ENCODE data around the gene JMJD1C. TPM values are rescaled to one million over a fixed set of nuclear protein-coding genes. Genes with fewer than 3 reads are reported as not detected.

The JMJD1C gene
- total RNA-seq, 1 donor from 2014 or later: 68.7 TPM

DNA sequence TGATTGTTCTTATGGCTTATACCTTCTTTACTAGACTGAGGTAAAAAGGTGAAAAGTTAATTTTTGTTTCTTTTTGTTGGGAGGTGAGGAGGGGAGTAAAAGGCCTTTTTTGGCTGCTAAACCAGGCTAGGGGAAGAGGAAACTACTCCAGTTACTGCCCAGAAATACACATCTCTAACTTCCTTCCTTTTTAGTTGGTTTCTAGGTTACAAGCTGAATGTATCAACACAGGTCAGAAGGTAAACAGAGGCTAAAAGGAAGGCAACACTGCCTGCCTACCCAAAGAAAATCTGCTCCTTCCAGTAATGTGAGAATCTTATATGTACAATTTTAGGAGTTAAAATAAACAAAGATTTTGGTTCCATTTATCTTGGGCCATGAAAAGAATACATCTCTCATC, 192.2 kb downstream of the JMJD1C start:
- Mint-ChIP-seq H3K9me3 (no peaks in the 10 kb centered on the region), H3K27ac (ENCODE audit: unreplicated experiment) (no peak overlapping the region), H3K36me3 (ENCODE audit: low read depth) (no peaks in the 10 kb centered on the region), H3K27me3 (ENCODE audit: low read depth) (no peaks in the 10 kb centered on the region), H3K4me3 (no peak overlapping the region), H3K4me1 (peaks cover 14% of the 10 kb centered on the region)
- DNase-seq (ENCODE audit: low read depth, low spot score): no peak
- no peak for TF ChIP-seq CTCF (conservative IDR thresholded peaks at IDR 0.05)

DNA sequence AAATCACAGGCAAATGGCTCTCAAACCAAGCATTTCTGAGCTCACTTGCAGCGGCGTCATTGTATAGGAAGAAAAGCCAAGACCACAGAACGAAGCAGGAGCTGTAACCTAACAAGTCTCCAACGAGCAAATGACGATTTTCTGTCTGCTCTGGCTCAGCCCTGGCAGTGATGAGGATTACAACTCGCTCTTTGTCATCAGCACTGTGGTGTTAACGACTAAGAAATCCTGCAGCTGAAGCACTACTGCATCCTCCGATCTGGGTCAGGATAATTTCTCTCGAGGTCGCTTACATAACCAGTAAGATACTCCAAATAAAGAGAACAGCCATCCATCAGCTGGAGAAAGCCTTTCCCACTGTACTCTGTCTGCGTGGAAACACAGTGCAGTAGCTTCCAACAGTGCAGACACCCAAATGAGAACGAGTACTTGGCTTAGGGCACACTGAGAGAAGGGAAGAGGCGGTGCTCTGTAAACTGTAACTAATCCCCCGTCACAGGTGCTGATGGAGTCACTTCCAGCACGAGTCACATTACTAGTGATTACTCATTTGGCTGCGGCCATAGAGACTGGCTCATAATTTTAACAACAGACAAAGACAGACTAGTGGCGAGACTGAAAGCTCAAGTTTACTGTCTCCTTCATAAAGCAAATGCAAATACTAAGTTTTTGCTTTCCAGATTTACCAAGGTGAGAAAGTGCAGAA, 196.8 kb downstream of the JMJD1C start:
- Mint-ChIP-seq H3K4me1 (peaks cover 38% of the 10 kb centered on the region), H3K36me3 (ENCODE audit: low read depth) (no peaks in the 10 kb centered on the region), H3K9me3 (no peaks in the 10 kb centered on the region)

DNA sequence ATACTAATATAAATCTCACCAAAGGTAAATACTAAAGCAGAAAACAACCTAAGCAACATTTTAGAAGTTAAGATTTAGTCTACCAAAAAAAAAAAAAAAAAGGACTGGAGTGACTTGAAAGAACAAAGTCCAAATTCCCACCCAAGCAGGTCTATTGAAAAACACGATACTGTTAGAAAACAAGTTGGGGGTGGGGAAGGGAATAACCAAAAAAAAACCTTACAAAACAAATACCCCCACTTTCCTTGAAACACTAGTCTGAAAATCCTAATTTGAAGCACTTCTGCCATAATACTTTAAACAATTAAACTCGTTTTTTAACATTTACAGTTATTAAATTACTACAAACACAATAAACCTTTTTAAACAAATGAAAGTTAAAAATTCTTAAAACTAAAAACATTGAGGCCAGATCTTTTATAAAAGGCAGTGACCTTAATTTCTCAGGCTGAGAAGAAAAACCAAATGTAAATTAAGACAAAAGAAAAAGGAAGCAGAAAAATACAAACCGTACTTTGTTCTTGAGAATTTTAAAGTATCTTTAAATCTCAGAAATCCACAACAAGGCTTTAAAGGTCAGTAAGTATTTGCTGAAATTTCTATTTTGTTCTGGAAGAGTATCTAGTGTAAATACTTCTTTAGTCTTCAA, 197.5 kb downstream of the JMJD1C start:
- no peak for TF ChIP-seq CTCF (conservative IDR thresholded peaks at IDR 0.05)
- Mint-ChIP-seq H3K27me3 (ENCODE audit: low read depth) (no peaks in the 10 kb centered on the region), H3K36me3 (ENCODE audit: low read depth) (no peaks in the 10 kb centered on the region), H3K9me3 (no peaks in the 10 kb centered on the region), H3K4me1 (peaks cover 31% of the 10 kb centered on the region), H3K4me3 (peak overlapping the region; percentile 87), H3K27ac (ENCODE audit: unreplicated experiment) (peak overlapping the region; percentile 98)
- DNase-seq (ENCODE audit: low read depth, low spot score): no peak

More for the DNA sequence above, 196.8 kb downstream of the JMJD1C start:
- TF ChIP-seq CTCF (conservative IDR thresholded peaks at IDR 0.05): peak; percentile 54
- Mint-ChIP-seq H3K27me3 (ENCODE audit: low read depth) (no peaks in the 10 kb centered on the region), H3K27ac (ENCODE audit: unreplicated experiment) (peak overlapping the region; percentile 98), H3K4me3 (peak overlapping the region; percentile 87)
- DNase-seq (ENCODE audit: low read depth, low spot score): peak; percentile 47

DNA sequence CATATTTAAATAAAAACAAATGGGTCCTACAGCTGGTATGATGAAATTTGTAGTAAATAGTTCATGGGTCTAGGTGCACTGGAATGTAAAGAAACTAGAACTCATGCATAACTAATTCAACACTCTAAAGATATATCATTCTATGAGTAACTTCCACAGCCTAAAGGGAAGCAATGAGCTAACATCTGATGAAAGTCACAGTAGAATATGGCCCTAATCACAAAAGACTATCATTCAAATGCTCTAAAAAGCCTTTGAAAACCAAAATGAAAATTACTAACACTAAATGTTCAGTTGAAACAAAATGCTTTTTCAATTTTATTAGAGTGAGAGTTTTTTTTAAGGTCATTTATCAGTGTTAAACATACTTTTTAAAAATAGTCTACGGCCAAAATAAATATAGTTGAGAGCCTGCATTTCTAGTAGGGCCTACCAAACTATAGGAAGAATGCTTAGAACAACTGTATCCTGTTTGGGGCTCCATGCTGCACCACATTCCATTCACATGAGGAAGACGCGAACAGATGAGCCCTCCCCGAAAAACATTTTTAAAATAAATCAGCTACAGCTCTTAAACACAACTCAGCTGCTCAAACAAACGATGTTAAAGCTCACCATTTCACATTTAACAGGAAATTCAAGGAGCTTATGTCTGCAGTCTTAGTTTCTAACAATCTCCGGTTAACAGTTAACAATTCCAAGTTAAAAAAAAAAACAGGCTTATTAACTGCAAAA, 198.2 kb downstream of the JMJD1C start:
- TF ChIP-seq CTCF (conservative IDR thresholded peaks at IDR 0.05): no peak
- H3K4me1 Mint-ChIP-seq: peaks cover 36% of the 10 kb centered on the region
- peak overlapping the region; percentile 87 for H3K4me3 Mint-ChIP-seq
- no peaks in the 10 kb centered on the region for H3K27me3 Mint-ChIP-seq (ENCODE audit: low read depth)
- no peaks in the 10 kb centered on the region for H3K36me3 Mint-ChIP-seq (ENCODE audit: low read depth)
- peak overlapping the region; percentile 98 for H3K27ac Mint-ChIP-seq (ENCODE audit: unreplicated experiment)
- no peak for DNase-seq (ENCODE audit: low read depth, low spot score)
- no peaks in the 10 kb centered on the region for H3K9me3 Mint-ChIP-seq

GRCh38 chr10:63266391-63267316, 199.1 kb downstream of the JMJD1C start:
- no peak for TF ChIP-seq CTCF (conservative IDR thresholded peaks at IDR 0.05)
- DNase-seq (ENCODE audit: low read depth, low spot score): no peak
- H3K36me3 Mint-ChIP-seq (ENCODE audit: low read depth): no peaks in the 10 kb centered on the region

More at GRCh38 chr10:63266391-63267316, 199.1 kb downstream of the JMJD1C start:
- H3K27me3 Mint-ChIP-seq (ENCODE audit: low read depth): no peaks in the 10 kb centered on the region
- no peaks in the 10 kb centered on the region for H3K9me3 Mint-ChIP-seq
- peak overlapping the region; percentile 84 for H3K27ac Mint-ChIP-seq (ENCODE audit: unreplicated experiment)
- H3K4me1 Mint-ChIP-seq: peaks cover 39% of the 10 kb centered on the region
- peak overlapping the region; percentile 87 for H3K4me3 Mint-ChIP-seq

Measured in neural crest cell (in vitro differentiated cells).